GM12878 (cell line): Measurements from ENCODE around the gene PLCB4. TPM values are rescaled to one million over a fixed set of nuclear protein-coding genes. Genes with fewer than 3 reads are reported as not detected.

Experiments used
- ATAC-seq: fragments of 200-7000 bp; cut with Tn5 transposase; 3 replicates; pipeline ENCODE4 v1.9.1; 2020; ENCODE audit warnings: mild to moderate bottlenecking, moderate library complexity
- BruUV-seq: library from RNA; stranded (reverse); fragments of 400-500 nt; replicated peaks from 2 replicates; lab custom pipeline; 2021; lab: Mats Ljungman, UMichigan
- CTCF ChIA-PET: fragments of 300-600 bp; sonication (Branson Sonifier 250); formaldehyde crosslinking; extraction: SDS; loops from one replicate; lab custom pipeline; 2021; ENCODE audit warnings: inconsistent platforms; lab: Yijun Ruan, JAX
- POLR2A ChIA-PET: fragments of 350-600 bp; formaldehyde crosslinking; extraction: SDS; loops from one replicate; lab custom pipeline; 2021; ENCODE audit warnings: inconsistent platforms; lab: Charles Lee
- RAD21 ChIA-PET: fragments of 300-600 bp; sonication (Branson Sonifier 250); formaldehyde crosslinking; loops from one replicate; lab custom pipeline; 2023; ENCODE audit warnings: antibody characterized with exemption; ENCODE audit not compliant: unreplicated experiment; lab: Charles Lee
- SMC1A ChIA-PET: fragments of 300-600 bp; sonication (Branson Sonifier 250); formaldehyde crosslinking; loops from one replicate; lab custom pipeline; 2023; ENCODE audit not compliant: unreplicated experiment, uncharacterized antibody; lab: Charles Lee
- DNase-seq: peaks from one replicate; pipeline ENCODE4 v3.0.0-alpha.2; 2011; ENCODE audit warnings: low read depth, low spot score
- FAIRE-seq: peaks from 3 replicates; lab custom pipeline; 2011; peaks lifted over from hg19 to GRCh38; lab: Jason Lieb, UNC
- H2AFZ ChIP-seq: 2 replicates; pipeline ENCODE4 v1.6.0; 2011; ENCODE audit warnings: low read depth, low read length, control low read depth; ENCODE audit not compliant: control insufficient read depth
- H3K27ac ChIP-seq: 2 replicates; pipeline ENCODE4 v1.5.1; 2011; ENCODE audit warnings: control low read depth; ENCODE audit not compliant: control insufficient read depth, insufficient read depth
- H3K27me3 ChIP-seq, 2 experiments: replicated peaks in 1 of 2; 2 replicates each; pipeline versions ENCODE4 v1.6.0 to v1.6.1; 2011; ENCODE audit warnings: low read length in 1 of 2; ENCODE audit not compliant: control insufficient read depth in 2 of 2, insufficient read depth in 2 of 2
- H3K36me3 ChIP-seq, 2 experiments: 2 replicates each; pipeline ENCODE4 v1.5.1; 2011; ENCODE audit warnings: low read length in 1 of 2; ENCODE audit not compliant: control insufficient read depth in 2 of 2, insufficient read depth in 2 of 2
- H3K4me1 ChIP-seq: 2 replicates; pipeline ENCODE4 v1.6.1; 2011; ENCODE audit warnings: mild to moderate bottlenecking, low read length, moderate library complexity, mixed read lengths; ENCODE audit not compliant: control insufficient read depth, insufficient read depth
- H3K4me2 ChIP-seq: 2 replicates; pipeline ENCODE4 v1.6.0; 2011; ENCODE audit warnings: control low read depth; ENCODE audit not compliant: control insufficient read depth, insufficient read depth
- H3K4me3 ChIP-seq: fragments of 200-600 bp; sonication (generic); 2 replicates; pipeline ENCODE4 v1.5.1; 2016
- H3K79me2 ChIP-seq: 2 replicates; pipeline ENCODE4 v1.6.0; 2011; ENCODE audit warnings: low read length; ENCODE audit not compliant: control insufficient read depth, insufficient read depth
- H3K9ac ChIP-seq: 2 replicates; pipeline ENCODE4 v1.8.0; 2011; ENCODE audit warnings: low read length, control low read depth, mixed read lengths; ENCODE audit not compliant: control insufficient read depth, insufficient read depth
- H3K9me3 ChIP-seq: replicated peaks from 3 replicates; pipeline ENCODE4 v1.5.1; 2011; ENCODE audit warnings: mild to moderate bottlenecking, low read length; ENCODE audit not compliant: control insufficient read depth, insufficient read depth
- H4K20me1 ChIP-seq: 2 replicates; pipeline ENCODE4 v1.6.0; 2011; ENCODE audit not compliant: control insufficient read depth, insufficient read depth
- KDM1A ChIP-seq: fragments of 200-600 bp; sonication (generic); IDR thresholded peaks from 2 replicates; pipeline ENCODE4 v1.6.1; 2016; ENCODE audit warnings: borderline replicate concordance
- KLF5 ChIP-seq: fragments of 450-650 bp; IDR thresholded peaks from 2 replicates; pipeline ENCODE4 v1.6.1; 2014; ENCODE audit warnings: mild to moderate bottlenecking; ENCODE audit not compliant: partially characterized antibody
- NBN ChIP-seq: fragments of 450-650 bp; IDR thresholded peaks from 2 replicates; pipeline ENCODE4 v1.6.1; 2016
- NR2C1 ChIP-seq: fragments of 450-650 bp; IDR thresholded peaks from 2 replicates; pipeline ENCODE4 v1.6.1; 2017; ENCODE audit warnings: antibody characterized with exemption, mild to moderate bottlenecking, moderate library complexity
- NR2F1 ChIP-seq: fragments of 450-650 bp; conservative IDR thresholded peaks from 2 replicates; pipeline ENCODE4 v1.6.1; 2017; ENCODE audit warnings: mild to moderate bottlenecking
- SMAD1 ChIP-seq: fragments of 450-650 bp; IDR thresholded peaks from 2 replicates; pipeline ENCODE4 v1.6.1; 2018; ENCODE audit warnings: mild to moderate bottlenecking, low read depth; ENCODE audit not compliant: partially characterized antibody
- YBX1 ChIP-seq: fragments of 450-650 bp; IDR thresholded peaks from 2 replicates; pipeline ENCODE4 v1.6.1; 2016; ENCODE audit warnings: antibody characterized with exemption
- WGBS: methylation state at CpG from one replicate; pipeline ENCODE4 v1.1.6; 2016; ENCODE audit warnings: low lambda C conversion rate; ENCODE audit not compliant: insufficient replicate concordance, insufficient coverage; ENCODE audit errors: missing lambda C conversion rate; 5-methylcytosine and 5-hydroxymethylcytosine counted together
- in situ Hi-C: fragments of 300-500 bp; cut with MboI; formaldehyde crosslinking; loops from 9 replicates; pipeline ENCODE4 v1.14.3; 2018; ENCODE audit warnings: mixed read lengths
- intact Hi-C: fragments of 100-400 bp; cut with micrococcal nuclease; formaldehyde crosslinking; loops from one replicate; pipeline ENCODE4 v1.14.2; 2022; ENCODE audit not compliant: unreplicated experiment
- polyA plus RNA-seq, 11 experiments: library from polyadenylated mRNA; depleted of rRNA in 4 of 11; unstranded in 6 of 11; stranded (reverse) in 5 of 11; fragments of >200 nt; fragmentation: Nextera tagmentation in 4 of 11; fragmentation: Illumina TruSeq in 1 of 11; extraction: Ambion mirVana in 4 of 11; extraction: Trizol in 1 of 11; gene quantifications; 1 replicate in 1 of 11; 2 replicates in 10 of 11; pipeline versions ENCODE4 v1.2.1 to v1.2.3, GENCODE V29; 2011 to 2016; ENCODE audit warnings: inconsistent platforms in 2 of 11, missing spikeins in 2 of 11, low read depth in 1 of 11
- total RNA-seq, 4 experiments: library from RNA; depleted of rRNA in 3 of 4; stranded (reverse); fragments of >200 nt in 3 of 4; fragmentation: Illumina TruSeq in 1 of 4; extraction: Trizol in 1 of 4; gene quantifications; 2 replicates each; pipeline versions ENCODE4 v1.2.1 to v1.2.3, GENCODE V29; 2013 to 2021
- TF ChIP-seq, protein P1 (sequence below): IDR thresholded peaks from 2 replicates; pipeline ENCODE4 v1.6.1; 2011; ENCODE audit warnings: mild to moderate bottlenecking, low read depth, low read length, moderate library complexity; ENCODE audit not compliant: insufficient replicate concordance

PLCB4 gene
- total and polyA plus RNA-seq, 10 of the 15 experiments (the other 5 are each of a cell fraction or from before 2014, with no cell fraction given): not detected

DNA sequence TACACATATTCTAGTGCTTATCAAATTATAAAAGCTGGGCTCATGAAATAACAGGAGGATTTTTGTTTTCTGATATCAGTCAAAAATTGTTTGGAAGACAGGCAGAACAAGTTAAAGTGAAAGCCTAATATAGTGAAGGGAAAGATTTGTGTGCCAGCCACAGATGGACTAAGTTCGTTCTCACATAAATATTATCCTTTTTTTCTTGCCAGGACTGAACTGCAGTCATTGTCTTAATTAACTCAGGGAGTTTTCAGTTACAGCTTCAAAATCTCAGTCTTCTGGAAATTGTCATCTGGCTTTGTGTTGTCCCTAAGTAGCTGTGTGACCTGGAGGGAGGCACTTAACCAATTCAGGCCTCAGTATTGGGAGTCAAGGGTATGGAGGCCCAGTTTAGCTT lies 40.7 kb downstream of the PLCB4 start (continued):
- no peak for TF ChIP-seq NR2F1

DNA sequence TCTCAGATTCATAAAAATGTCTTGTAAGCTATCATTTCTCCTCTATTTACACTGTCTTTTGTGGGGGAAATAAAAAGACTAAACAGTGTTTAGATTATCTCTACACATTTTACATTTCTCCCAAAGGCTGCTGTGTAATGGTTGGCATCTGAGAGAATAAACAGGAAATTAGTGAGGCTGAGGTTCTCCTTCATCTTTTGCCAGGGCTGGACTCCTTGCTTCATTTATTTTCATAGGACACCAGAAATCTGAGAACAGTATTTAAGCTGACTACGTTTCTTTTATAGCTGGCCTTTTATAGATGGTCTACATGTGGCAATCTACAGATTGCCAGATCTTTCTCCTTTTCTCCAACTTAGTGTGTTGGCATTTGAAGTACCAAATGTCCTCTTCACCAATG lies 41.5 kb downstream of the PLCB4 start:
- H3K4me3 ChIP-seq: no peak overlapping the region
- intact Hi-C loops (no loop called here), in situ Hi-C loops (no loop called here)
- SMC1A ChIA-PET: no interaction called here
- no TSS peak for BruUV-seq
- H3K27ac ChIP-seq: no peak overlapping the region
- H3K36me3 ChIP-seq: no peaks in the 10 kb centered on the region
- CTCF ChIA-PET: no interaction called here
- RAD21 ChIA-PET: no interaction called here
- DNase-seq (no peak), ATAC-seq (no peak), FAIRE-seq (no peak)
- no peaks in the 10 kb centered on the region for H3K79me2 ChIP-seq
- no peak for TF ChIP-seq NBN
- TF ChIP-seq KDM1A: no peak
- no peak for TF ChIP-seq NR2C1
- no peak for TF ChIP-seq SMAD1
- TF ChIP-seq, protein P1, sequence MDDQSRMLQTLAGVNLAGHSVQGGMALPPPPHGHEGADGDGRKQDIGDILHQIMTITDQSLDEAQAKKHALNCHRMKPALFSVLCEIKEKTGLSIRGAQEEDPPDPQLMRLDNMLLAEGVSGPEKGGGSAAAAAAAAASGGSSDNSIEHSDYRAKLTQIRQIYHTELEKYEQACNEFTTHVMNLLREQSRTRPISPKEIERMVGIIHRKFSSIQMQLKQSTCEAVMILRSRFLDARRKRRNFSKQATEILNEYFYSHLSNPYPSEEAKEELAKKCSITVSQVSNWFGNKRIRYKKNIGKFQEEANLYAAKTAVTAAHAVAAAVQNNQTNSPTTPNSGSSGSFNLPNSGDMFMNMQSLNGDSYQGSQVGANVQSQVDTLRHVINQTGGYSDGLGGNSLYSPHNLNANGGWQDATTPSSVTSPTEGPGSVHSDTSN: no peak
- no peak for TF ChIP-seq YBX1
- no peak for TF ChIP-seq KLF5
- WGBS: 0% methylated on average over 1 of the region's 1 CpG
- no peaks in the 10 kb centered on the region for H3K4me1 ChIP-seq
- no peaks in the 10 kb centered on the region for H3K27me3 ChIP-seq
- no peak overlapping the region for H2AFZ ChIP-seq
- POLR2A ChIA-PET: no interaction called here
- H3K9ac ChIP-seq: no peak overlapping the region
- no peaks in the 10 kb centered on the region for H3K9me3 ChIP-seq
- no peaks in the 10 kb centered on the region for H4K20me1 ChIP-seq
- no peak overlapping the region for H3K4me2 ChIP-seq
